A549 treated with dexamethasone at 1 μM for 4 hours (cell line): ENCODE measurements around the gene C1orf53. TPM values are rescaled to one million over a fixed set of nuclear protein-coding genes. Genes with fewer than 3 reads are reported as not detected.

Experiments used
- total RNA-seq: library from RNA; stranded (reverse); fragments of 200-300 nt; extraction: Qiagen RNA extraction; gene quantifications from 5 replicates; pipeline ENCODE4 v1.2.3, GENCODE V29; 2022

Gene C1orf53
- 4.2 to 6.8 TPM (median 5.7 TPM) in 5 replicates for total RNA-seq

DNA sequence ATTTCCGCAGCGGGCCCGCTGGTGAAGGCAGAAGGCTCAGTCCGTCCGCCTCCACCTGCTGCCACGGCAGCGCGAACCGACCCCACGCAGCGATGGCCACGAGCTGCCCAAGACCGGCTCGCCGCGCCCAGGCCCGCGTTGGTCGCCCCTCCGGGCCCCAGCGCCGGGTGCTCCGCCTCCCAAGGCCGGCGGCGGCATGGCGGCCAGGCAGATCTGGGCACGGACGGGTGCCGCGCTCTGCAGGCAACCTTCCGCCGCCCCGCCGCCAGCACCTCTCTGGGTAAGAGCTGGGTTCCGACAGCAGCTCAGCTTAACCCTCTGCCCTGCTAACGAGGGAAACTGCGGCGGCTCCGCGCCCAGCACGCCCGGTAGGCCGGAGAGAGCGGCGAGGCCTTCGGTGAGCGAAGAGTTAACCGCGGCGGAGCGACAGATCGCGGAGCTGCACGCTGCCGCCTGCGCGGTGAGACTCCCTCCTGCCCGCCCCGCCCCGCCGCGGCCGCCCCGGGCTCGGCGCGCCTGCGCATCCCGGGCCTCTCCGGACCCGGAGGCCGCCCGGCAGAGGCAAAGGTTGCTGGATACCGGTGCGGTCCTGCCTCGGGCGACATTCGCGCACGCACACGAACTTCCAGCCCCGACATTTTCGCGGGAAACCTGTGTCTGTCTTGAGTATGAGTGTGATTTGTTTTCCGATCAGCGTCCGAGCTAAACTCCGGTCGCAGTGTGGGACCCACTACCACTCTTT lies at the start of gene C1orf53:
TSS of gene C1orf53 (plus strand) at position 177 of the 742 bp plus-strand sequence. CDS start at position 197, 20 bp downstream.

Other genes with a start within 250 kb of the C1orf53 start
- 2.1 to 3.8 TPM (median 2.7 TPM) in 5 replicates for gene DENND1B, start 127.2 kb upstream of the C1orf53 start, total RNA-seq
- 0.04 to 0.09 TPM (median 0.07 TPM) in 3 of 5 replicates, not detected in the others for gene LHX9, start 14.7 kb downstream of the C1orf53 start, total RNA-seq